Measurements from ENCODE around the gene GPRASP3.
"Not testable (repeated sequence)": the region's sequence is repeated elsewhere in the genome, so short reads cannot be mapped to it uniquely, and the experiment has no call there.

GPRASP3 gene, protein sequence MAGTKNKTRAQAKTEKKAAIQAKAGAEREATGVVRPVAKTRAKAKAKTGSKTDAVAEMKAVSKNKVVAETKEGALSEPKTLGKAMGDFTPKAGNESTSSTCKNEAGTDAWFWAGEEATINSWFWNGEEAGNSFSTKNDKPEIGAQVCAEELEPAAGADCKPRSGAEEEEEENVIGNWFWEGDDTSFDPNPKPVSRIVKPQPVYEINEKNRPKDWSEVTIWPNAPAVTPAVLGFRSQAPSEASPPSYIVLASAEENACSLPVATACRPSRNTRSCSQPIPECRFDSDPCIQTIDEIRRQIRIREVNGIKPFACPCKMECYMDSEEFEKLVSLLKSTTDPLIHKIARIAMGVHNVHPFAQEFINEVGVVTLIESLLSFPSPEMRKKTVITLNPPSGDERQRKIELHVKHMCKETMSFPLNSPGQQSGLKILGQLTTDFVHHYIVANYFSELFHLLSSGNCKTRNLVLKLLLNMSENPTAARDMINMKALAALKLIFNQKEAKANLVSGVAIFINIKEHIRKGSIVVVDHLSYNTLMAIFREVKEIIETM

DNA sequence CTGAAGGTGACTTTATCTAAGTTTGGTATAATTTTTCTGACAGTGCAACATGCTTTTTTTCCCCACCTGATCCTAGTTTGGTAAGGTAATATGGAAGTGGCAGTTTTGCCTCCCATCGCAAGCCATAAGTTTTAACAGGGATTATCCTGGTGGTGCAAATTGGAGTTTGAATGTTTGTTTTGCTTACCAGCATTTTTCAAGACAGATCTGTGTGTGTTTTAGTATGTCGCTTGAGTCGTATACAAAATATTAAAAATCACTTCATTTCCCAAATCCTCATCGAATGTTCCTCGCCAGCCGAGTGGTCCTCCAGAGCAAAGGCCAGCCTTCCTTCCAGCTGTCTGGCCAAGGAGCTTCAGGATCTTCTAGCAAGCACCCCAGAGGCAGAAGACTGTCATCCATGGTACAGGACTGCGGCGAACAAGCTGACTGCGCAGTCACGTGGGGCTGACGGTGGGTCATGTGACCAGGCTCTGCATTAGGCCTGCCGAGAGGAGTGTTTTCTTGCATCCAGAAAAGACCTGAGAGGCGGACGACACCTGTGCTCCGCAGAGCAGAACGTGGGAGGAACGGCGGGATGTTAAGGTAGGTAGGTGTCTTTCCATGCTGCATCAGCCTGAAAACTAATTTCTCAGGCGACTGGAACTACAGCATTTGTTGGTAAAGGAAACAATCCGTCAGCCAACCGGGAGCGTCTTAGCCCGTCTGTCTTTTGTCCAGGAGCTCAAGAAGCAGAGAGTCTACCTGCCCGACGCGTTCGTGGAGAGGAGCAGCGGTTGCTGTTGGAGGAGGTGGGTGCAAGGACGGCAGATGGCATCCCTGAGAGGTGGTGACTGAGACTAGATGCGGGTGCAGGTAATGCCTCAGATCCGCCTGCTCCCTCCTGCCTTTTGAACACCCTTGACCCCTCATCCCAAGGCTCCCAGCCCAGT, at the start of gene GPRASP3:
TSS of gene GPRASP3 (plus strand) at position 507 of the 932 bp plus-strand sequence. CDS start 28,253 bp downstream, outside the sequence.
- Histone ChIP-seq H3K4me1 (ENCODE audit: control insufficient read depth, insufficient read depth, low read length) (no peaks in the 10 kb centered on the region), H3K36me3 (ENCODE audit: control insufficient read depth, insufficient read depth, low read length) (no peaks in the 10 kb centered on the region), H3K4me3 (ENCODE audit: low read length) (peak within 1 kb of the TSS; percentile 61), H3K9ac (ENCODE audit: low read length) (peak within 1 kb of the TSS; percentile 19), H3K27me3 (ENCODE audit: control insufficient read depth, insufficient read depth, low read length) (no peaks in the 10 kb centered on the region), H3K27ac (ENCODE audit: low read depth, low read length) (no peak within 1 kb of the TSS)

DNA sequence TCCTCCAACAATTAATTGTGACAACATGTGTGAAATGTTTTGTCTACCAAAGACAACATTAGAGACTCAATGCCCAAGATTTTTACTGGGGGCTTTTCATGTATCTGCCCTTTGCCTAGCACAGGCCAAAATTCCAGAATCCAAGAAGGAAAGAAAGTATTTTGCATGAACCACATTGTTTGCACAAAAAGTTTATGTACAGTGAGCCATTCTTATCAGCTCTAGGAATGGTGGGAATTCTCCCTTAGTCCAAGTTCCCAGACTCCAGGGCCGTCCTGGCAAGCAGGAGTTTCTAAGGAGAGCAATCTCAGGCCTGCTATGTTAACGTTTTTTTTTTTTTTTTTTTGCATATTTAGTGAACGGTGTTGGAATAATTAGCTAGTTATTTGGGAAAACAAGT, 47.7 kb upstream of the GPRASP3 start:
- no peaks in the 10 kb centered on the region for H3K27me3 ChIP-seq (ENCODE audit: control insufficient read depth, insufficient read depth, low read length)
- H3K27ac ChIP-seq (ENCODE audit: low read depth, low read length), result no peak overlapping the region
- H3K4me3 ChIP-seq (ENCODE audit: low read length), result no peak overlapping the region
- H3K9ac ChIP-seq (ENCODE audit: low read length), result no peak overlapping the region
- no peaks in the 10 kb centered on the region for H3K4me1 ChIP-seq (ENCODE audit: control insufficient read depth, insufficient read depth, low read length)
- H3K36me3 ChIP-seq (ENCODE audit: control insufficient read depth, insufficient read depth, low read length), result no peaks in the 10 kb centered on the region

DNA sequence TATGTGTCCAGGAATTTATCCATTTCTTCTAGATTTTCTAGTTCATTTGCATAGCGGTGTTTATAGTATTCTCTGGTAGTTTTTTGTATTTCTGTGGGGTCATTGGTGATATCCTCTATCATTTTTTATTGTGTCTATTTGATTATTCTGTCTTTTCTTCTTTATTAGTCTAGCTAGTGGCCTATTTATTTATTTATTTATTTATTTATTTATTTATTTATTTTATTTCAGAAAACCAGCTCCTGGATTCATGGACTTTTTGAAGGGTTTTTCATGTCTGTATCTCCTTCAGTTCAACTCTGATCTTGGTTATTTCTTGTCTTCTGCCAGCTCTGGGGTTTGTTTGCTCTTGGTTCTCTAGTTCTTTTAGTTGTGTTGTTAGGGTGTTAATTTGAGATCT, 43.1 kb upstream of the GPRASP3 start:
- not testable (repeated sequence) for H3K9ac ChIP-seq (ENCODE audit: low read length); H3K4me1 ChIP-seq (ENCODE audit: control insufficient read depth, insufficient read depth, low read length); H3K4me3 ChIP-seq (ENCODE audit: low read length); H3K27ac ChIP-seq (ENCODE audit: low read depth, low read length); H3K27me3 ChIP-seq (ENCODE audit: control insufficient read depth, insufficient read depth, low read length); H3K36me3 ChIP-seq (ENCODE audit: control insufficient read depth, insufficient read depth, low read length)

DNA sequence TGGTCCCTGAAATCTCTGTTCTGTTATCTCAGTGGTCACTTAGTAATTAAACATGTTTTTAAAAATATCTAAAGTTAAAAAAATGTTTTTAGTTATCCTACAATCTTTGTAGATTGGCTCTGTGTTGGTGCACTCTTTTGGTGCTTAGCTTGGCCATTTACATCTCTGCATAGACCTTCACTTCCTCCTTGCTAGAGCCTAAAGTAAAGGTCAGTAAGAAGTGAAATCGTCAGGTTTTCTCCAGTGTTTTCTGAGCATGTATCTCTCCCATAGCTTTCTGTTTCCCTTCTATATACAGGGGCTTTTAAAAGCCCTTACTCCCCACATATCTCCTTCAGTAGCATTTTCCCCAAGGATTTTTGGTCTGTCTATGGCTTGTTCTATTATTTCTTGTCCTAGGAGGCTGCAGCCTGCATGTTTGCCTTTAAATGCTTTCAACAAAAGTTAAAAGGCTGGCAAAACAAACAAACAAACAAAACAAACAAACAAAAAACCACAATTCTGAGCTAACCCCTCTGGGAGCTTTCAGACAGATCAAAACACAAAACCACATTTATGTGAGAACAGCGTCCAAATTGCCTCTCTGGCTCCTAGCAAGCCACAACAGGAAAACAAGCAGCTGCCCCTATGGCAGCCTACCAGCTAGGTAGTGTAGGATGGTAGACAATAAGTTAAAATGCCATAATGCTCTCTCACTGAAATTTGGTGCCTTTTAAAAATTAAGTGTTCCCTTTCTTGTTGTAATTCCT, 35.6 kb upstream of the GPRASP3 start:
- no peaks in the 10 kb centered on the region for H3K4me1 ChIP-seq (ENCODE audit: control insufficient read depth, insufficient read depth, low read length)
- H3K9ac ChIP-seq (ENCODE audit: low read length), result no peak overlapping the region
- no peak overlapping the region for H3K27ac ChIP-seq (ENCODE audit: low read depth, low read length)
- no peaks in the 10 kb centered on the region for H3K36me3 ChIP-seq (ENCODE audit: control insufficient read depth, insufficient read depth, low read length)
- H3K27me3 ChIP-seq (ENCODE audit: control insufficient read depth, insufficient read depth, low read length), result no peaks in the 10 kb centered on the region
- no peak overlapping the region for H3K4me3 ChIP-seq (ENCODE audit: low read length)

DNA sequence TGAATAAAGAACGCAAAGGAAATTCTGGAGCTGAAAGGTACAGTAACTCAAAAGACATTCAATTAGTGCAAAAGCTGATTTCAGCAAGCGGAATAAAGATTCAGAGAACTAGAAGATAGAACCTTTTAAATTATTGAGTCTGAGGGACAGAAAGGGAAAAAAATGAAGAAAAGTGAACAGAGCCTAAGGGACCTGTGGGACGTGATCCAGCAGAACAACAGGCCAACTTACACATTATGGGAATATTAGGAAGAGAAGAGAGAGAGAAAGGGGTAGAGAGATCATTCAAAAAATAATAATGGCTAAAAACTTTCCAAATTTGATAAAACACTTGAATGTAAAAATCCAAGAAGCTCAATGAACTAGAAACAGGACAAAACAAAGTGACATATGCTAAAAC, 25.8 kb upstream of the GPRASP3 start:
- H3K36me3 ChIP-seq (ENCODE audit: control insufficient read depth, insufficient read depth, low read length), result no peaks in the 10 kb centered on the region
- H3K4me1 ChIP-seq (ENCODE audit: control insufficient read depth, insufficient read depth, low read length), result no peaks in the 10 kb centered on the region
- H3K4me3 ChIP-seq (ENCODE audit: low read length), result no peak overlapping the region
- H3K27ac ChIP-seq (ENCODE audit: low read depth, low read length), result no peak overlapping the region
- no peak overlapping the region for H3K9ac ChIP-seq (ENCODE audit: low read length)
- no peaks in the 10 kb centered on the region for H3K27me3 ChIP-seq (ENCODE audit: control insufficient read depth, insufficient read depth, low read length)

DNA sequence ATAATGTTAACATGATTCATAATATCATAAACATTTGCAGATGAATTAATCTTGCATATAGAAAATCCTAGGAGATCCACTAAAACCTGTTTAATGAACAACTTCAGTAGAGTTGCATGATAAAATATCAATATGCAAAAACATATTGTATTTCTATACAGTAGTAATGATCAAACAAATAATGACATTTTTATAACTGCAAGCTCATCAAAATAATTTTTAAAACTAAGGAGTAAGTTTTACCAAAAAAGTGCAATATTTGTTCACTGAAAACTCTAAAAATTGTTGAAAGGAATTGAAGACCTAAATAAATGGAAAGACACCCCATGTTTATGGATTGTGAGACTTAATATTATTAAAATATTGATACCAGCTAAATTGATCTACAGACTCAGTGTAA, 24.2 kb upstream of the GPRASP3 start:
- Histone ChIP-seq H3K36me3 (ENCODE audit: control insufficient read depth, insufficient read depth, low read length) (no peaks in the 10 kb centered on the region), H3K27me3 (ENCODE audit: control insufficient read depth, insufficient read depth, low read length) (no peaks in the 10 kb centered on the region), H3K4me1 (ENCODE audit: control insufficient read depth, insufficient read depth, low read length) (no peaks in the 10 kb centered on the region), H3K4me3 (ENCODE audit: low read length) (no peak overlapping the region), H3K9ac (ENCODE audit: low read length) (no peak overlapping the region), H3K27ac (ENCODE audit: low read depth, low read length) (no peak overlapping the region)

DNA sequence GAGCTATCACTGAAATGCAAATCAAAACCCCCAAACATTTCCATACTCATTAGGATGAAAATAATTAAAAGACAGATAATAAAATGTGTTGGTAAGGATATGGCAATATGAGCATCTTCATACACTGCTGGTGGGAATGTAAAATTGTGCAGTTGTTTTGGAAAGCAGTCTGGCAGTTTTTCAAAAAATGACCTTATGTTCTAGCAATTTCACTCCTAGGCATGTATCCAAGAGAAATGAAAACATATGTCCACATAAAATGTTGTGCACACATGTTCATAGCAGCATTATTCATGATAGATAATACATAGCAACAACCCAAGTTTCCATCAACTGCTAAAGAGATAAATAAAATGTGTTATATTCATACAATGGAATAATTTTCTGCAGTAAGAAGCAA, 23.0 kb upstream of the GPRASP3 start:
- Histone ChIP-seq H3K36me3 (ENCODE audit: control insufficient read depth, insufficient read depth, low read length) (no peaks in the 10 kb centered on the region), H3K4me1 (ENCODE audit: control insufficient read depth, insufficient read depth, low read length) (no peaks in the 10 kb centered on the region), H3K27me3 (ENCODE audit: control insufficient read depth, insufficient read depth, low read length) (no peaks in the 10 kb centered on the region), H3K4me3 (ENCODE audit: low read length) (no peak overlapping the region), H3K27ac (ENCODE audit: low read depth, low read length) (no peak overlapping the region), H3K9ac (ENCODE audit: low read length) (no peak overlapping the region)

DNA sequence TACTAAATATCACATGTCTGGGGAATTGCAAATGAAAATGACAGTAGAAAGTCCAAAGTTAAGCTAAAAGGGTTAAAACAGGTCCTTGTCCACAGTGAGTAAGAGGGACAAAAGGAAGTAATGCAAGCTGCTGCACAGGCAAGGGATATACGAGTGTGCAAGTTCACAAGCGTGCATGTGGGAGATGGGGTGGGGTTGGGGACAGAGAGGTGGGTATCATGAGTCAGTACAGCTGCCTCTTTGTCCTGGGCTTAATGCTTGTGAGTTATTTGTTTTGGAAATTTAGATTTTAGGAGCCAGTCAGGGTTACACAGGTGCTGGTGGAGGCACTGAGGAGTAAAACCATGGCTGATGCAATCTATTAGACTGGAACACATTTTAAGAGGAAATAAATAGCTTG, 11.6 kb upstream of the GPRASP3 start:
- Histone ChIP-seq H3K9ac (ENCODE audit: low read length) (no peak overlapping the region), H3K4me3 (ENCODE audit: low read length) (no peak overlapping the region), H3K27ac (ENCODE audit: low read depth, low read length) (no peak overlapping the region), H3K27me3 (ENCODE audit: control insufficient read depth, insufficient read depth, low read length) (no peaks in the 10 kb centered on the region), H3K4me1 (ENCODE audit: control insufficient read depth, insufficient read depth, low read length) (no peaks in the 10 kb centered on the region), H3K36me3 (ENCODE audit: control insufficient read depth, insufficient read depth, low read length) (no peaks in the 10 kb centered on the region)

DNA sequence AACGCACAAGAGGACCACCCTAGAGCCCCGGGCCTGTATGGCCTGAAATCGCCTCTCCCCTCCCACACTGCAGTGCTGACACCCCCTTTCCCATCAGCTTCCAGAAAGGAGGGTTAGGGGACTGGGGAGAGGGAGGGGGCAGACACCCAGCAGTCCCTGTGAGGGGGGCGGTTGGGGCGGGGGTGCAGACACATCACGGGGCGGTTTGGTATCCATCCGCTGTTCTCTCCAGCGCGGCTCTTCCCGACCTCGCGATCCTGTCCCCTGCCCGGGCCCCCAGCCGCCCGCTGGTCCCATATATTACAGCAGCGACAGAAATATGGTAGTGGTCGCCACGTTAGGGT, 8.7 kb upstream of the GPRASP3 start:
- Histone ChIP-seq H3K27ac (ENCODE audit: low read depth, low read length) (no peak overlapping the region), H3K9ac (ENCODE audit: low read length) (no peak overlapping the region), H3K4me3 (ENCODE audit: low read length) (peak overlapping the region; percentile 71), H3K36me3 (ENCODE audit: control insufficient read depth, insufficient read depth, low read length) (no peaks in the 10 kb centered on the region), H3K27me3 (ENCODE audit: control insufficient read depth, insufficient read depth, low read length) (no peaks in the 10 kb centered on the region), H3K4me1 (ENCODE audit: control insufficient read depth, insufficient read depth, low read length) (no peaks in the 10 kb centered on the region)

DNA sequence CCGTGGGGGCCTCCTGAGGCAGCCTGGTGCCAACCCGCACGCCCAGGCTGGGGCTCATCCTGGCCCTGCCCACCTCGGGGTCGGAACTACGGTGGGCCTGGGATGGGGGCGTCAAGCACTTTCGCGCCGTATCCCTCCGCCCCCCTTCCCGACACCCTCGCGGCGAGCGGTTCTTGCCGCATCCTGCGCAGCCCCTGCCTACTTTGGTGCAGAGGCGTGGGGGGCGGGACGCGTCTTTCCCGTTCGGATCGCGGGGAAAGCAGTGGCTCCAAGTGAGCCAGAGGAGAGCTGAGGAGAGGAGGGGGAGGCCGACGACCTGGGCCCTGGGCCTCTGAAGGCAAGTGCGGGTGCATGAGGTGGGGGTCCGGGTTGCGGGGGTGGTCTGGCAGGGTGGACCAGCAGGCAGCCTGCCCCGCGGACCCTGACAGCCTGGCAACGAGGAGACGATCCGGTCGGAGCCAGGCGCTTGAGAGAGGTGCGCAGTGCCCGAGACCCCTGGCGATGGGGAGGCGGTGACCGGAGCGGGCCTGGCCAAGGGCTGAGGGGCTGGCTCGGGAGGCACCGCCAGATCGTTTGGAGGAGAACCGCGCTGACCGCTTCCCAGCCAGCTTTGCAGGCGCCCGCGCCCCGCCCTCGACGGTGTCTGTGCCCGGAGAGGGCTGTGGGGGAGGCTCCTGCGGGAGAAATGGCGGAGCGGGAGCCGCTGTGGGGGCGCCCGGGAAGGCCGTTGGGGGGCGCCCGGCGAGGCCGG, 8.2 kb upstream of the GPRASP3 start, which contains the start of gene GPRASP2:
TSS of gene GPRASP2 (plus strand) at position 233 of the 751 bp plus-strand sequence. CDS start 2,422 bp downstream, outside the sequence.
- H3K9ac ChIP-seq (ENCODE audit: low read length), result peak within 1 kb of the TSS; percentile 24
- H3K4me1 ChIP-seq (ENCODE audit: control insufficient read depth, insufficient read depth, low read length), result no peaks in the 10 kb centered on the region
- peak within 1 kb of the TSS; percentile 71 for H3K4me3 ChIP-seq (ENCODE audit: low read length)
- no peaks in the 10 kb centered on the region for H3K27me3 ChIP-seq (ENCODE audit: control insufficient read depth, insufficient read depth, low read length)
- H3K27ac ChIP-seq (ENCODE audit: low read depth, low read length), result peak within 1 kb of the TSS; percentile 89
- no peaks in the 10 kb centered on the region for H3K36me3 ChIP-seq (ENCODE audit: control insufficient read depth, insufficient read depth, low read length)

DNA sequence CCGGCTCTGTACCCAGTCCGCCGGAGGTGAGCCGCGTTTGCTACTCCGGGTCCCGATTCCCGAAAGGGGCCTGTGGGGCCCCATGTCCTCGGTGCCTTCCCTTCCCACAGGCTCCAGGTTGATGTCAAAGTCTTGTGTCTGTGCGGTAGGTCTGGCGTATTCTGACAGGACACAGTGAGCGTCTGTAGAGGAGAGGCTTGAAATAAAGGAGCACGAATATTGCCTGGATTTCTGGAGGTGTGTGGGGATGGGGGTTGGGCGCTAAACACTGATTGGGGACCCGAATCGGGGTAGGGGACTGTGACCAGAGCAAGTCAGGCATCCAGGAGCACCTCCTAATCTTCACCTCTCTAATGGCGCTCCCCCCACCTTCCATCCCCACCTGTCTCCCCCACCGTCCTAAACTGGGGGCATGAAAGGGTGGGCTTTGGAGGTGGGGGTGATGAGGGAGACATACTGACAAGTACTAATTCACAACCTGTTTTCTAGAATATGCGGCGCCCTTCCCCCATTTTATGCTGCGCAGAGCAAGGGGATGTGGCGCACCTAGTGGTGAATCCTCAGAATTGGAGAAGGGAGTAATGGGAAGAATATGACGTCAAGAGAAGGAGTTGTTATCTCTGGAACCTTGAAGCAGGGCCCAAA, 7.4 kb upstream of the GPRASP3 start:
- H3K36me3 ChIP-seq (ENCODE audit: control insufficient read depth, insufficient read depth, low read length), result no peaks in the 10 kb centered on the region
- peak overlapping the region; percentile 89 for H3K27ac ChIP-seq (ENCODE audit: low read depth, low read length)
- H3K9ac ChIP-seq (ENCODE audit: low read length), result peak overlapping the region; percentile 24
- H3K27me3 ChIP-seq (ENCODE audit: control insufficient read depth, insufficient read depth, low read length), result no peaks in the 10 kb centered on the region
- no peaks in the 10 kb centered on the region for H3K4me1 ChIP-seq (ENCODE audit: control insufficient read depth, insufficient read depth, low read length)
- peak overlapping the region; percentile 71 for H3K4me3 ChIP-seq (ENCODE audit: low read length)

Data from rectal smooth muscle tissue (tissue), 1 donor.